GM21526 (cell line): ENCODE measurements around the gene AATF.
"Not testable (repeated sequence)": the region's sequence is repeated elsewhere in the genome, so short reads cannot be mapped to it uniquely, and the experiment has no call there.

Experiments
- ATAC-seq: cut with Tn5 transposase; IDR thresholded peaks from one replicate; pipeline ENCODE4 v1.9.1; 2021; ENCODE audit warnings: moderate library complexity; ENCODE audit not compliant: unreplicated experiment, low FRiP score

Gene AATF

GRCh38 chr17:37067555-37068111, 118.9 kb downstream of the AATF start:
- no peak for ATAC-seq

- ATAC-seq = no peak
Observed at GRCh38 chr17:37068266-37068665, 119.5 kb downstream of the AATF start.

- ATAC-seq = no peak
Observed at GRCh38 chr17:37069087-37069486, 120.3 kb downstream of the AATF start.

GRCh38 chr17:37073464-37073863, 124.7 kb downstream of the AATF start:
- ATAC-seq = not testable (repeated sequence)

- ATAC-seq = no peak
Observed at GRCh38 chr17:37079065-37079708, 130.4 kb downstream of the AATF start.

- ATAC-seq = no peak
Observed at GRCh38 chr17:37079735-37080134, 131.0 kb downstream of the AATF start.

GRCh38 chr17:37081287-37081686, 132.5 kb downstream of the AATF start:
- no peak for ATAC-seq

GRCh38 chr17:37082311-37082860, 133.6 kb downstream of the AATF start:
- ATAC-seq = no peak

GRCh38 chr17:37082985-37083384, 134.2 kb downstream of the AATF start:
- no peak for ATAC-seq

- no peak for ATAC-seq
Observed at GRCh38 chr17:37083456-37083855, 134.7 kb downstream of the AATF start.

GRCh38 chr17:37084372-37084771, 135.6 kb downstream of the AATF start:
- no peak for ATAC-seq

GRCh38 chr17:37086334-37086733, 137.6 kb downstream of the AATF start:
- no peak for ATAC-seq

- ATAC-seq = no peak
Observed at GRCh38 chr17:37086948-37087347, 138.2 kb downstream of the AATF start.

- ATAC-seq = no peak
Observed at GRCh38 chr17:37087683-37088082, 138.9 kb downstream of the AATF start.

- no peak for ATAC-seq
Observed at GRCh38 chr17:37088459-37088858, 139.7 kb downstream of the AATF start.

GRCh38 chr17:37088913-37089312, 140.2 kb downstream of the AATF start:
- no peak for ATAC-seq

GRCh38 chr17:37089956-37090355, 141.2 kb downstream of the AATF start:
- no peak for ATAC-seq

- no peak for ATAC-seq
Observed at GRCh38 chr17:37090941-37091340, 142.2 kb downstream of the AATF start.

- no peak for ATAC-seq
Observed at GRCh38 chr17:37092071-37092470, 143.3 kb downstream of the AATF start.

- ATAC-seq = no peak
Observed at GRCh38 chr17:37092701-37093100, 143.9 kb downstream of the AATF start.

- no peak for ATAC-seq
Observed at GRCh38 chr17:37094391-37094790, 145.6 kb downstream of the AATF start.

GRCh38 chr17:37096071-37096470, 147.3 kb downstream of the AATF start:
- ATAC-seq = no peak
